Esophagus muscularis mucosa (tissue), 4 donors: ENCODE measurements around the gene TOX2. TPM values are rescaled to one million over a fixed set of nuclear protein-coding genes. Genes with fewer than 3 reads are reported as not detected.

Experiments
- DNase-seq: peaks from one replicate; pipeline ENCODE4 v3.0.0-alpha.2; 2017; ENCODE audit errors: extremely low spot score
- H3K27ac ChIP-seq, 4 donors: fragments of 200-600 bp; sonication (generic); replicated peaks in 1 of 4; 1 replicate in 3 of 4; 2 replicates in 1 of 4; pipeline ENCODE4 v1.5.1; 2016 to 2019; ENCODE audit warnings: mild to moderate bottlenecking in 1 of 4
- H3K27me3 ChIP-seq, 4 donors: fragments of 200-600 bp; sonication (generic); one replicate each; pipeline versions ENCODE4 v1.5.1 to v1.6.0; 2016 to 2019
- H3K36me3 ChIP-seq, 4 donors: fragments of 200-600 bp; sonication (generic); one replicate each; pipeline ENCODE4 v1.5.1; 2016 to 2019
- H3K4me1 ChIP-seq, 4 donors: fragments of 200-600 bp; sonication (generic); one replicate each; pipeline ENCODE4 v1.5.1; 2016 to 2019
- H3K4me3 ChIP-seq, 4 donors: fragments of 200-600 bp; sonication (generic); 1 replicate in 2 of 4; 2 replicates in 2 of 4; pipeline ENCODE4 v1.5.1; 2016 to 2019; ENCODE audit warnings: mild to moderate bottlenecking in 4 of 4, moderate library complexity in 1 of 4
- H3K9me3 ChIP-seq, 4 donors: fragments of 200-600 bp; sonication (generic); 1 replicate in 3 of 4; 2 replicates in 1 of 4; pipeline ENCODE4 v1.5.1; 2016 to 2019
- EP300 ChIP-seq: sonication (generic); formaldehyde crosslinking; IDR thresholded peaks from one replicate; pipeline ENCODE4 v1.6.1; 2017; ENCODE audit warnings: antibody characterized with exemption
- POLR2A ChIP-seq: fragments of 450-650 bp; IDR thresholded peaks from one replicate; pipeline ENCODE4 v1.6.1; 2017; ENCODE audit warnings: antibody characterized with exemption, moderate library complexity, mild to moderate bottlenecking, low read depth
- POLR2AphosphoS5 ChIP-seq, 2 donors: sonication (generic); formaldehyde crosslinking; IDR thresholded peaks; one replicate each; pipeline ENCODE4 v1.6.1; 2017; ENCODE audit warnings: antibody characterized with exemption in 2 of 2
- WGBS: methylation state at CpG from one replicate; pipeline ENCODE4 v1.1.5; 2018; 5-methylcytosine and 5-hydroxymethylcytosine counted together
- intact Hi-C: fragments of 100-400 bp; cut with DNase I; formaldehyde crosslinking; loops from one replicate; pipeline ENCODE4 v1.15.1; 2023
- total RNA-seq, 4 donors: library from RNA; depleted of rRNA; stranded (reverse); fragments of >200 nt; gene quantifications; one replicate each; pipeline versions ENCODE4 v1.1.0 to v1.2.1, GENCODE V29; 2016
- TF ChIP-seq, protein P1 (sequence below), 3 experiments: fragments of 200-600 bp in 2 of 3; fragments of 450-650 bp in 1 of 3; sonication (generic) in 2 of 3; IDR thresholded peaks; one replicate each; pipeline ENCODE4 v1.5.1; 2017 to 2019; ENCODE audit warnings: antibody characterized with exemption in 3 of 3, mild to moderate bottlenecking in 2 of 3, moderate library complexity in 1 of 3

TOX2 gene
- total RNA-seq, 4 donors from 2014 or later, result 19.4 to 39.5 (median 32.8) TPM

GRCh38 chr20:44002861-44003260 lies 88.2 kb downstream of the TOX2 start:
- WGBS, result 89% methylated on average over 1 of the region's 1 CpG
- Histone ChIP-seq H3K36me3 (peaks cover 0 to 11% (median 4%) of the 10 kb centered on the region in 4 donors), H3K27me3 (no peaks in the 10 kb centered on the region), H3K27ac (no peak overlapping the region), H3K4me1 (no peaks in the 10 kb centered on the region), H3K4me3 (no peak overlapping the region), H3K9me3 (no peaks in the 10 kb centered on the region)
- no peak for TF ChIP-seq POLR2AphosphoS5 (IDR thresholded peaks at IDR 0.05)
- no peak for TF ChIP-seq POLR2A
- TF ChIP-seq, protein P1, sequence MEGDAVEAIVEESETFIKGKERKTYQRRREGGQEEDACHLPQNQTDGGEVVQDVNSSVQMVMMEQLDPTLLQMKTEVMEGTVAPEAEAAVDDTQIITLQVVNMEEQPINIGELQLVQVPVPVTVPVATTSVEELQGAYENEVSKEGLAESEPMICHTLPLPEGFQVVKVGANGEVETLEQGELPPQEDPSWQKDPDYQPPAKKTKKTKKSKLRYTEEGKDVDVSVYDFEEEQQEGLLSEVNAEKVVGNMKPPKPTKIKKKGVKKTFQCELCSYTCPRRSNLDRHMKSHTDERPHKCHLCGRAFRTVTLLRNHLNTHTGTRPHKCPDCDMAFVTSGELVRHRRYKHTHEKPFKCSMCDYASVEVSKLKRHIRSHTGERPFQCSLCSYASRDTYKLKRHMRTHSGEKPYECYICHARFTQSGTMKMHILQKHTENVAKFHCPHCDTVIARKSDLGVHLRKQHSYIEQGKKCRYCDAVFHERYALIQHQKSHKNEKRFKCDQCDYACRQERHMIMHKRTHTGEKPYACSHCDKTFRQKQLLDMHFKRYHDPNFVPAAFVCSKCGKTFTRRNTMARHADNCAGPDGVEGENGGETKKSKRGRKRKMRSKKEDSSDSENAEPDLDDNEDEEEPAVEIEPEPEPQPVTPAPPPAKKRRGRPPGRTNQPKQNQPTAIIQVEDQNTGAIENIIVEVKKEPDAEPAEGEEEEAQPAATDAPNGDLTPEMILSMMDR (IDR thresholded peaks at IDR 0.05), result no peak
- no peak for TF ChIP-seq EP300
- intact Hi-C loops, result no loop called here
- DNase-seq, result no peak

GRCh38 chr20:44003609-44004008 lies 89.0 kb downstream of the TOX2 start:
- H3K4me1 ChIP-seq, result peaks cover 0 to under 1% (median 0%) of the 10 kb centered on the region in 4 donors
- H3K36me3 ChIP-seq, result peaks cover 0 to 11% (median 4%) of the 10 kb centered on the region in 4 donors
- intact Hi-C loops, result no loop called here
- no peak overlapping the region for H3K4me3 ChIP-seq
- no peak for TF ChIP-seq EP300
- no peak for TF ChIP-seq POLR2A
- TF ChIP-seq, protein P1 (IDR thresholded peaks at IDR 0.05), result no peak
- TF ChIP-seq POLR2AphosphoS5 (IDR thresholded peaks at IDR 0.05), result no peak
- no peak overlapping the region for H3K27ac ChIP-seq
- H3K27me3 ChIP-seq, result no peaks in the 10 kb centered on the region
- DNase-seq, result no peak
- H3K9me3 ChIP-seq, result no peaks in the 10 kb centered on the region
- WGBS, result 89% methylated on average over 5 of the region's 5 CpGs

DNA sequence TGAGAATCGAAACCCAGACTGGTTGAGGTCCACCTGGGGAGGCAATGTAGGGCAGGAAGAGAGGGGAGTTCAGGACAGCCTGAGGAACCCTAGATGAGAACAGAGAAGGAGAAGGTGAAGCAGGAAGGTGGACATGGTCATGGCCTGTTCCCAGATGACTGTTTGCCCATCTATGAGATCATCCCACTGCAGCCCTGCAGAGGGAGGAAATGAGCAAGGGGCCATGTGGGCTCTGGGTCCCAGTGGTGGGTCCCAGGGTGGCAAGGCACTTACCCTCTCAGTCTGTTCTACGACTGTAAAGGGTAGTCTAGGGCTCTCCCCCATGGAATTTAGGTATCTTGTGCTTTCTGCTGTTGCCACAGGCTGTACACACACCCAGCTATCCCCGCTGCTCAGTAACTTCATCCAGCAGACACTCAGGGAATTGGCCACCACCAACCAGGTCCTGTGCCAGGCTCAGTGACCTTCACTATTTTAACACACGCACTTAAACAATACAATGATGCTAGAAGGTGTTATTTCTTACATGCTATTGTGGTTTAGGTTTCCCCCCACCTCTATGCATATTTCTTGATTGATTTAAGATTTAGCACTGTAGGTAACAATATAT lies 89.8 kb downstream of the TOX2 start:
- DNase-seq, result no peak
- intact Hi-C loops, result no loop called here
- Histone ChIP-seq H3K4me3 (no peak overlapping the region), H3K36me3 (peaks cover 0 to 11% (median 4%) of the 10 kb centered on the region in 4 donors), H3K4me1 (peaks cover 2 to 8% (median 4%) of the 10 kb centered on the region in 4 donors), H3K27ac (no peak overlapping the region), H3K9me3 (no peaks in the 10 kb centered on the region), H3K27me3 (no peaks in the 10 kb centered on the region)
- TF ChIP-seq EP300, result no peak
- TF ChIP-seq POLR2A, result no peak
- no peak for TF ChIP-seq POLR2AphosphoS5 (IDR thresholded peaks at IDR 0.05)
- TF ChIP-seq, protein P1 (IDR thresholded peaks at IDR 0.05), result no peak
- WGBS, result 89% methylated on average over 3 of the region's 4 CpGs

GRCh38 chr20:44005661-44006060 lies 91.0 kb downstream of the TOX2 start:
- H3K9me3 ChIP-seq, result no peaks in the 10 kb centered on the region
- WGBS, result 87% methylated on average over 3 of the region's 3 CpGs

More at GRCh38 chr20:44005661-44006060, 91.0 kb downstream of the TOX2 start:
- intact Hi-C loops, result no loop called here
- Histone ChIP-seq H3K36me3 (peaks cover 0 to 11% (median 4%) of the 10 kb centered on the region in 4 donors), H3K27ac (no peak overlapping the region), H3K27me3 (no peaks in the 10 kb centered on the region), H3K4me1 (peaks cover 6 to 15% (median 10%) of the 10 kb centered on the region in 4 donors), H3K4me3 (no peak overlapping the region)
- no peak for TF ChIP-seq POLR2AphosphoS5 (IDR thresholded peaks at IDR 0.05)
- no peak for TF ChIP-seq EP300
- no peak for TF ChIP-seq POLR2A
- TF ChIP-seq, protein P1 (IDR thresholded peaks at IDR 0.05), result no peak
- DNase-seq, result no peak
